HCT116 (cell line): ENCODE measurements around the gene FAF2. TPM values are rescaled to one million over a fixed set of nuclear protein-coding genes. Genes with fewer than 3 reads are reported as not detected.

Experiments
- ATAC-seq: fragments of 200-7000 bp; cut with Tn5 transposase; 2 replicates; pipeline ENCODE4 v1.9.1; 2020; ENCODE audit warnings: mild to moderate bottlenecking, moderate library complexity
- BruUV-seq: library from RNA; stranded (reverse); fragments of 400-500 nt; replicated peaks from 2 replicates; lab custom pipeline; 2021; lab: Mats Ljungman, UMichigan
- CTCF ChIA-PET: fragments of 300-600 bp; sonication (Branson Sonifier 250); formaldehyde crosslinking; loops from one replicate; lab custom pipeline; 2021; ENCODE audit warnings: antibody characterized with exemption; lab: Charles Lee
- POLR2A ChIA-PET: fragments of 300-600, 350-600 bp; sonication (Branson Sonifier 250); formaldehyde crosslinking; loops from one replicate; lab custom pipeline; 2021; ENCODE audit warnings: antibody characterized with exemption; lab: Charles Lee
- RAD21 ChIA-PET, 2 experiments: fragments of 300-600 bp; sonication (Branson Sonifier 250); formaldehyde crosslinking; loops; one replicate each; lab custom pipeline; 2023; ENCODE audit warnings: low total read pairs in 2 of 2; ENCODE audit not compliant: uncharacterized antibody in 2 of 2, unreplicated experiment in 2 of 2, low non-redundant PET in 1 of 2; lab: Charles Lee
- DNase-seq: peaks from one replicate; pipeline ENCODE4 v3.0.0-alpha.2; 2010; ENCODE audit warnings: low read depth, low spot score
- H2AFZ ChIP-seq: fragments of 200-600 bp; shearing (Covaris generic), sonication (generic); 2 replicates; pipeline ENCODE4 v1.6.1; 2017; ENCODE audit warnings: low read depth, mixed run types, mixed read lengths, antibody characterized with exemption, low read length; ENCODE audit not compliant: poor library complexity, severe bottlenecking
- H3K27ac ChIP-seq: 2 replicates; pipeline ENCODE4 v1.5.1; 2012; ENCODE audit warnings: low read depth, low read length
- H3K27me3 ChIP-seq: fragments of 200-600 bp; sonication (generic); 2 replicates; pipeline ENCODE4 v1.6.1; 2016; ENCODE audit warnings: mixed run types, low read length, mixed read lengths; ENCODE audit not compliant: insufficient read depth
- H3K36me3 ChIP-seq, 2 experiments: fragments of 200-500 bp in 1 of 2; fragments of 200-600 bp in 1 of 2; sonication (Bioruptor generic) in 1 of 2; sonication (generic) in 1 of 2; 2 replicates each; pipeline versions ENCODE4 v1.5.1 to v1.6.1; 2014 to 2016; ENCODE audit warnings: low read length in 2 of 2, inconsistent platforms in 1 of 2, mixed read lengths in 1 of 2, mixed run types in 1 of 2; ENCODE audit not compliant: insufficient read depth in 2 of 2, control insufficient read depth in 1 of 2
- H3K4me1 ChIP-seq, 2 experiments: fragments of 200-600 bp in 1 of 2; sonication (generic) in 1 of 2; 2 replicates each; pipeline versions ENCODE4 v1.5.1 to v1.6.1; 2012 to 2017; ENCODE audit warnings: low read length in 2 of 2, inconsistent platforms in 1 of 2, mild to moderate bottlenecking in 1 of 2, mixed read lengths in 1 of 2, mixed run types in 1 of 2, moderate library complexity in 1 of 2; ENCODE audit not compliant: insufficient read depth in 2 of 2, control insufficient read depth in 1 of 2
- H3K4me2 ChIP-seq: fragments of 200-600 bp; sonication (generic); 2 replicates; pipeline ENCODE4 v1.6.1; 2017; ENCODE audit warnings: mixed run types, low read length, mixed read lengths
- H3K4me3 ChIP-seq, 2 experiments: fragments of 200-600 bp in 1 of 2; sonication (generic) in 1 of 2; replicated peaks in 1 of 2; 2 replicates each; pipeline ENCODE4 v1.5.1; 2011 to 2016; ENCODE audit warnings: low read length in 2 of 2, control low read depth in 1 of 2, low read depth in 1 of 2, mild to moderate bottlenecking in 1 of 2, mixed read lengths in 1 of 2, mixed run types in 1 of 2
- H3K79me2 ChIP-seq: fragments of 200-600 bp; sonication (generic); 2 replicates; pipeline ENCODE4 v1.6.1; 2017; ENCODE audit warnings: mild to moderate bottlenecking, mixed run types, low read length, moderate library complexity, mixed read lengths; ENCODE audit not compliant: insufficient read depth
- H3K9ac ChIP-seq: fragments of 200-600 bp; sonication (generic); 2 replicates; pipeline ENCODE4 v1.6.1; 2016; ENCODE audit warnings: low read length, mixed read lengths
- H3K9me2 ChIP-seq: fragments of 200-600 bp; sonication (generic), shearing (Covaris generic); 2 replicates; pipeline ENCODE4 v1.6.1; 2017; ENCODE audit warnings: mixed run types, mild to moderate bottlenecking, moderate library complexity; ENCODE audit not compliant: insufficient read depth
- H3K9me3 ChIP-seq, 2 experiments: fragments of 200-500 bp in 1 of 2; fragments of 200-600 bp in 1 of 2; sonication (Bioruptor generic) in 1 of 2; sonication (generic) in 1 of 2; 2 replicates each; pipeline ENCODE4 v1.6.1; 2014 to 2017; ENCODE audit warnings: low read length in 2 of 2, mixed read lengths in 2 of 2, inconsistent platforms in 1 of 2, low read depth in 1 of 2, mild to moderate bottlenecking in 1 of 2, mixed run types in 1 of 2, moderate library complexity in 1 of 2; ENCODE audit not compliant: control insufficient read depth in 1 of 2, insufficient read depth in 1 of 2
- H4K20me1 ChIP-seq: fragments of 200-600 bp; sonication (generic), shearing (Covaris generic); 2 replicates; pipeline ENCODE4 v1.6.1; 2017; ENCODE audit warnings: mixed run types, mild to moderate bottlenecking, moderate library complexity; ENCODE audit not compliant: insufficient read depth
- EGR1 ChIP-seq: IDR thresholded peaks from 2 replicates; pipeline ENCODE4 v1.6.1; 2012; ENCODE audit warnings: low read depth
- EZH2 ChIP-seq: fragments of 200-600 bp; sonication (generic); IDR thresholded peaks from 2 replicates; pipeline ENCODE4 v1.6.1; 2017; ENCODE audit warnings: antibody characterized with exemption, mixed run types
- EZH2phosphoT487 ChIP-seq: fragments of 200-600 bp; IDR thresholded peaks from 2 replicates; pipeline ENCODE4 v1.6.1; 2018; ENCODE audit warnings: antibody characterized with exemption, borderline replicate concordance
- JUND ChIP-seq: IDR thresholded peaks from 2 replicates; pipeline ENCODE4 v1.6.1; 2012
- POLR2A ChIP-seq: IDR thresholded peaks from 2 replicates; pipeline ENCODE4 v1.7.0; 2011; ENCODE audit warnings: borderline replicate concordance; ENCODE audit not compliant: insufficient read depth, insufficient read length; ENCODE audit errors: extremely low read depth
- RAD21 ChIP-seq: IDR thresholded peaks from 2 replicates; pipeline ENCODE4 v1.6.1; 2012; ENCODE audit warnings: low read depth, mild to moderate bottlenecking
- SIN3A ChIP-seq: IDR thresholded peaks from 2 replicates; pipeline ENCODE4 v1.6.1; 2012; ENCODE audit warnings: low read depth
- SP1 ChIP-seq: IDR thresholded peaks from 2 replicates; pipeline ENCODE4 v1.6.1; 2012; ENCODE audit warnings: low read depth
- YY1 ChIP-seq: IDR thresholded peaks from 2 replicates; pipeline ENCODE4 v1.6.1; 2011; ENCODE audit warnings: low read length, low read depth, moderate library complexity, mild to moderate bottlenecking; ENCODE audit not compliant: insufficient replicate concordance; ENCODE audit errors: extremely low read depth
- ZFX ChIP-seq: fragments of 450-650 bp; IDR thresholded peaks from 2 replicates; pipeline ENCODE4 v1.6.1; 2017
- ZNF274 ChIP-seq: fragments of 200-500 bp; sonication (Bioruptor generic); IDR thresholded peaks from 2 replicates; pipeline ENCODE4 v1.6.1; 2014; ENCODE audit warnings: mild to moderate bottlenecking, low read depth, low read length, inconsistent platforms
- intact Hi-C: fragments of 100-400 bp; cut with micrococcal nuclease; formaldehyde crosslinking; loops from 2 replicates; pipeline ENCODE4 v1.10.0; 2022
- total RNA-seq: library from RNA; stranded (reverse); gene quantifications from one replicate; pipeline ENCODE4 v1.2.1, GENCODE V29; 2021; ENCODE audit not compliant: unreplicated experiment
- TF ChIP-seq, protein P1 (sequence below): IDR thresholded peaks from 2 replicates; pipeline ENCODE4 v1.6.1; 2012

The FAF2 gene
- total RNA-seq, 1 experiment from 2014 or later = 51.9 TPM

DNA sequence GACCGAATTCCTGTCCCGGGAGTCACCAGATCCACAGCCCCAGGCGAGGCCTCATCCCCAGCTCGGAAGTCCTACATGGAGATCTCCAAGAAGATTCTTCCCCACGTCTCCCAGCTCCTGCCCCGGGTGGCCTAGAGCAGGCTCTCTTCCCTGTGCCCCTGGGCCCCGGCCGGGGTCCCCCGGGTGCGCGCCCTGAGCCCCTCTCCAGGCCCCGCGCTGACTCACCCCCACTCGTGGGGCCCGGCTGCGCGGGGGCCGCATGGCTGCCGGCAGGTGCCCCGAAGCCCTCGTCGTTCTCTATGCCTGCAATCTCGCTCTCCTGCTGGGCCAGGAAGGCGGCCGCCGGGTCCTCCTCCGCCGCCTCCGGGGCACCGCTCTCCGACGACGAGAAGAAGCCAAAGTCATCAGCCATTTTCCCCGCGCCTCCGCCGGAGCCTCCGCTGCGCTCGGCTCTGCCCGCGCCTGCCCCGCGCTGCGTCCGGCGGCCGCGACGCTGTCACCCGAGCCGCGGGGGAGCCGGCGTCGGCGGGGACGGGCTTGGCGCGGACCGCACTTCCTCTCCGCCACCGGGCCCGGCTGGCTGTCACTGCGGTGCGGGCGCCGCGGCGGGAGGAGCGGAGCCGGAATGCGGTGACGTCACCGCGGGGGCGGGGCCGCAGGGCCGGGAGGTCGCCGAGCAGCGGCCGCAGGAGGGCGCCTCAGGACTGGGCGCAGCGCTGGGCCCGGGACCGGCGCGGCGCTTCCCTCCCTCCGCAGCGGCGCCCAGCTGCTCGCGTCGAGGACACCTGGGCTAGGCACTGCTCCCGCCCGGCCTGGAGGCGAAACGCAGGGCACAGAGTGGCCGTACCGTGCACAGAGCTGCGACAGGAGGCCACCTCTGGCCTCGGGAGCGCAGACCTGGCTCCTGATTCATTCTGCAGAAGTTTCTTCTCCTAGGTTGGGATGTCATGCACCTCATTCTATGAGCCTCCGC lies 31.9 kb upstream of the FAF2 start, which contains the start of gene CLTB (continued):
- TF ChIP-seq SP1 (no peak), RAD21 (peak; percentile 86), ZNF274 (no peak), SIN3A (peak; percentile 16; the same call in 1 of the 2 replicates), JUND (0 out of 2 replicates have a peak, but pooled peaks have one; percentile 4), EGR1 (no peak)
- TF ChIP-seq, protein P1, sequence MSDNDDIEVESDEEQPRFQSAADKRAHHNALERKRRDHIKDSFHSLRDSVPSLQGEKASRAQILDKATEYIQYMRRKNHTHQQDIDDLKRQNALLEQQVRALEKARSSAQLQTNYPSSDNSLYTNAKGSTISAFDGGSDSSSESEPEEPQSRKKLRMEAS = peak; percentile 92

DNA sequence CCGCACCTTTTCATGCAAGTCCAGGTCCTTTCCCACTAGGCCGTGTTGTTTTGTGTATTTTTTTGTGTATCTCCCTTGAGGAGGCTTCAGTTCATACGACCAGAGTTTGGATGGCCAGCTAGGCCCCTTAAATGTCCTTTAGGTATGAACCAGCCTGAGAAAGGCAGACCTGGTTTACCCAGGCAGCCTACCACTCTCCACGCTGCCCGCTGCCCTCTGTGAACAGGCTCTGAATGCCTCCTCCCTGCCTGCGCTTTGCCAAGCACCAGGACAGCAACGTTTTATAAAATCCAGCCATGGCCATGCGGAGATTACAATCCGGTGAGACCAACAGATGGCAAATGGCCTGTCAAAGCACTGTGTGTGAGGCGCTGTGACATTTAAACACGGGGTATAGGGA lies 31.2 kb upstream of the FAF2 start:
- POLR2A ChIA-PET = interaction anchor here (0.6 to 0.8 kb wide), 3 partner anchors 29 to 121 kb away, joined by 3 read pairs; partner anchors contain the start of genes HIGD2A, NOP16 and RNF44
- BruUV-seq = no TSS peak
- TF ChIP-seq ZNF274 (no peak), EZH2 (no peak), YY1 (no peak), SP1 (no peak), ZFX (no peak), POLR2A (no peak), EZH2phosphoT487 (no peak), JUND (no peak)
- TF ChIP-seq, protein P1 = no peak
- Histone ChIP-seq H3K9me2 (no peaks in the 10 kb centered on the region), H2AFZ (peak overlapping the region; percentile 86), H3K79me2 (peaks cover 22% of the 10 kb centered on the region), H3K9me3 (peaks cover 0 to 3% of the 10 kb centered on the region in 2 experiments; a peak in 1 of 4 replicates), H3K9ac (peak overlapping the region; percentile 44), H3K36me3 (no peaks in the 10 kb centered on the region), H3K4me3 (peak overlapping the region in 1 of 2 experiments; percentile 75; a peak in 2 of 4 replicates), H3K4me2 (peak overlapping the region; percentile 92), H3K27me3 (no peaks in the 10 kb centered on the region), H3K27ac (peak overlapping the region; percentile 75), H3K4me1 (peaks cover 10 to 30% of the 10 kb centered on the region in 2 experiments), H4K20me1 (no peaks in the 10 kb centered on the region)
- intact Hi-C loops = loop anchor here (1.0 to 5.0 kb wide), 4 partner anchors 31 to 202 kb away; partner anchors contain the start of gene FAF2
- RAD21 ChIA-PET = interaction anchor here (0.6 to 1.3 kb wide), 6 partner anchors 44 to 244 kb away, joined by 3 to 5 read pairs (median 4); partner anchors contain the start of gene RNF44 (in 1 of the 2)
- ATAC-seq (no peak), DNase-seq (no peak)
- CTCF ChIA-PET = interaction anchor here (1.0 to 1.9 kb wide), 6 partner anchors 31 to 687 kb away, joined by 4 to 7 read pairs (median 6); partner anchors contain the start of genes FAF2 and RNF44
